Mammary epithelial cell (primary cell): ENCODE measurements around the gene LILRB5.
"Not testable (repeated sequence)": the region's sequence is repeated elsewhere in the genome, so short reads cannot be mapped to it uniquely, and the experiment has no call there.

Source experiments
- EZH2 ChIP-seq: IDR thresholded peaks from 2 replicates; pipeline ENCODE4 v1.6.1; 2012; ENCODE audit warnings: low read length, inconsistent platforms, borderline replicate concordance
- TF ChIP-seq, protein P1 (sequence below), 2 donors: IDR thresholded peaks in 1 of 2; conservative IDR thresholded peaks in 1 of 2; 2 replicates each; pipeline ENCODE4 v1.5.1; 2011 to 2012; ENCODE audit warnings: inconsistent platforms in 2 of 2, low read length in 2 of 2, mild to moderate bottlenecking in 2 of 2, control low read depth in 1 of 2, low read depth in 1 of 2; ENCODE audit not compliant: insufficient read depth in 1 of 2; ENCODE audit errors: extremely low read depth in 1 of 2

DNA sequence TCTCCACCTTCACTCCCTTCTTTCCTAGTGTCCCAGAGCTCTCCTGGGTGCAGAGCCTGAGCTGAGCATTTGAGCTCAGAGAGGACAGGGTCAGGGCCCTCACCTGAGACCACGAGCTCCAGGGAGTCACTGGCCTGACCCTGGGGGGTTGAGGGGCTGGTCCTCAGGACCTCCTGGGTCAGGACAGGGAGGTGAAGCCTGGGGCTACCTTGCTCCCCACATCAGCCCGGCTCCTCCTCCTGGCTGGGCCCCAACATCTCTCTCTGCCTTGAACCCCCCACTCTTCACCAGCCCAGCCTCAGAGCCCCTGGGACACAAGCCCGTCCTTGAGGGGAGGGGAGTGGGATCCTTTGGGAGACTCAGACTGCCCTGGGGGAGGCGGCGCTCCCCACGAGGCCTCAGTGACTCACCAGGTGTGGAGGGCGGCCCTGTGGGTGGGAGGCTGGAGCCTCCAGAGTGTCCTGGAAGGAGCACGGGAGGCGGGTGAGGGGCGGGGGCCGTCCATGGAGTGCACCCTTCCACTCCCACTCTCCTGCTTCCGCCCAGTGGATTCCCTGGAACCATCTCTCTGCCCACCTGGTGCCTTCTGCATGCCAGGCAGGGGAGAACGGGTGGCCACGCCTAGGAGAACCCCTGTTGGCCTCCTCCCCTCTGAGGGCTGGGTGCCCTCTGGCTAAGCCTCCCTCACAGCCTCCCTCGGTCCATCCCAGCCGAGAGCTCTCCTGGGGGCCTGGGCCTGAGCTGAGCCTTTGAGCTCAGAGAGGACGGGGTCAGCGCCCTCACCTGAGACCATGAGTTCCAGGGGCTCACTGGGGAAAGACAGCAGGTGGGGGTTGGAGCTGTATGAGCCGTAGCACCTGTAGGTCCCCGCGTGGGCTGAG lies 17.3 kb downstream of the LILRB5 start:
- TF ChIP-seq, protein P1, sequence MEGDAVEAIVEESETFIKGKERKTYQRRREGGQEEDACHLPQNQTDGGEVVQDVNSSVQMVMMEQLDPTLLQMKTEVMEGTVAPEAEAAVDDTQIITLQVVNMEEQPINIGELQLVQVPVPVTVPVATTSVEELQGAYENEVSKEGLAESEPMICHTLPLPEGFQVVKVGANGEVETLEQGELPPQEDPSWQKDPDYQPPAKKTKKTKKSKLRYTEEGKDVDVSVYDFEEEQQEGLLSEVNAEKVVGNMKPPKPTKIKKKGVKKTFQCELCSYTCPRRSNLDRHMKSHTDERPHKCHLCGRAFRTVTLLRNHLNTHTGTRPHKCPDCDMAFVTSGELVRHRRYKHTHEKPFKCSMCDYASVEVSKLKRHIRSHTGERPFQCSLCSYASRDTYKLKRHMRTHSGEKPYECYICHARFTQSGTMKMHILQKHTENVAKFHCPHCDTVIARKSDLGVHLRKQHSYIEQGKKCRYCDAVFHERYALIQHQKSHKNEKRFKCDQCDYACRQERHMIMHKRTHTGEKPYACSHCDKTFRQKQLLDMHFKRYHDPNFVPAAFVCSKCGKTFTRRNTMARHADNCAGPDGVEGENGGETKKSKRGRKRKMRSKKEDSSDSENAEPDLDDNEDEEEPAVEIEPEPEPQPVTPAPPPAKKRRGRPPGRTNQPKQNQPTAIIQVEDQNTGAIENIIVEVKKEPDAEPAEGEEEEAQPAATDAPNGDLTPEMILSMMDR (conservative IDR thresholded peaks at IDR 0.05 in 1 of 2, IDR thresholded peaks at IDR 0.05 in 1 of 2; ENCODE audit: extremely low read depth in 1 of 2, insufficient read depth in 1 of 2, low read depth in 1 of 2, low read length in 2 of 2) = not testable (repeated sequence)
- not testable (repeated sequence) for TF ChIP-seq EZH2
